Upper lobe of right lung (tissue), 1 donor: Measurements from ENCODE around the gene TMEM269. TPM values are rescaled to one million over a fixed set of nuclear protein-coding genes. Genes with fewer than 3 reads are reported as not detected.

Source experiments
- ATAC-seq: fragments of 200-7000 bp; cut with Tn5 transposase; one replicate; pipeline ENCODE4 v1.9.1; 2020; ENCODE audit warnings: mild to moderate bottlenecking, moderate library complexity
- DNase-seq: peaks from one replicate; pipeline ENCODE4 v3.0.0-alpha.2; 2020
- H3K27ac ChIP-seq: fragments of 200-600 bp; one replicate; pipeline ENCODE4 v1.8.0; 2022
- H3K27me3 ChIP-seq: fragments of 200-600 bp; one replicate; pipeline ENCODE4 v1.8.0; 2022; ENCODE audit warnings: mild to moderate bottlenecking
- H3K36me3 ChIP-seq: fragments of 200-600 bp; one replicate; pipeline ENCODE4 v1.8.0; 2022
- H3K4me1 ChIP-seq: fragments of 200-600 bp; one replicate; pipeline ENCODE4 v1.8.0; 2022
- H3K4me3 ChIP-seq: fragments of 200-600 bp; one replicate; pipeline ENCODE4 v1.8.0; 2022; ENCODE audit warnings: mild to moderate bottlenecking
- H3K9me3 ChIP-seq: fragments of 200-600 bp; one replicate; pipeline ENCODE4 v1.8.0; 2022
- CTCF ChIP-seq: fragments of 200-600 bp; IDR thresholded peaks from one replicate; pipeline ENCODE4 v1.8.0; 2022; ENCODE audit warnings: antibody characterized with exemption
- intact Hi-C: fragments of 100-400 bp; cut with DNase I; formaldehyde crosslinking; loops from one replicate; pipeline ENCODE4 v1.11.0; 2022
- total RNA-seq: library from RNA; stranded (reverse); fragmentation: NEBNext Ultra II Directional; extraction: Animal tissue kit (Norgen Biotek cat#: 25700); gene quantifications from one replicate; pipeline ENCODE4 v1.2.1, GENCODE V29; 2021
- donor health status: DM: no; HTN: yes; CAD: no; lungs with severe emphysema.

TMEM269 gene
- total RNA-seq, 1 donor from 2014 or later = not detected

DNA sequence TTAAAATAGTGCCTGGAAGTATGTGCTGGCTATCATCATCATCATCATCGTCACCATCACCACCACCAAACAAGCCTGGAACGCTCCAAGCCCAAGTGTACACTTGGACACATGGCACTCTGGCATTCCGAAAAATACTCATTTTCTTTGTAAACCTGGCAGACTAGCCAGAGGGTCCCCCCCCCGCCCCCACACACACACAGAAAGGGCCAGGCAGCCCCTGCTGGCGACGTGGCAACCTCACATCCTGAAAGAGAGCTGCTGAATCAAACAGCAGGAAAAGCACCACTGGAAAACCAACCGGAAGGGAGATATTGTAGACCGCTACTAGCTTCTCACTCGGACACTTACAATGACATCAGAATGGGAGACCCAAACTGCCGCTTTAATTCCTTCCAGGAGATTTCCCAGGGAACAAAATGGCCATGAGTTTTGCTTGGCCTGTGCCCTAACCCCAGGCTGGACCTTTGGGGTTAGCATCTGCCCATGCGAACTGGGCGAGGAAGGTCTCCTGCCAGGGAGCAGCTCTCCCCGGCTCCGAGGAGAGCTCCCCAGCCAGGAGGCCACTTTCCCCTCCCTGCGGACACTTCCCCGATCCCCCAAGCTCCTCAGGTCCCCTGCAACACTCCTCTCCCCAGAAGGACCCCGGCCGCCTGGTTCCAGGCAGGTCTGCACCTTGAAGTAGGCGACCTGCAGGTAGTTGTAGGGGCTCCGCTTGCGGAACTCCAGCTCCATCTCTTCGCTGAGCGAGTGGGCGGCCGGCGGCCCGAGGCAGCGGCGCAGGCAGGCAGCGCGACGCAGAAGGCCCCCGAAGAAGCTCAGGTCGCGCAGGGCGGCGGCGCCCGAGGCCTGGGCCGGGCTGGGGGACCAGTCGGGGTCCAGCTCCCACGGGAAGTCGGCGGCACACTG is 18.7 kb upstream of the TMEM269 start:
- peak overlapping the region; percentile 94 for H3K27ac ChIP-seq
- DNase-seq (peak; percentile 78), ATAC-seq (peak; percentile 16)
- H3K36me3 ChIP-seq = peaks cover 9% of the 10 kb centered on the region
- no peaks in the 10 kb centered on the region for H3K9me3 ChIP-seq
- TF ChIP-seq CTCF = peak; percentile 41
- no peaks in the 10 kb centered on the region for H3K27me3 ChIP-seq
- intact Hi-C loops = no loop called here
- peak overlapping the region; percentile 88 for H3K4me3 ChIP-seq
- peaks cover 28% of the 10 kb centered on the region for H3K4me1 ChIP-seq

DNA sequence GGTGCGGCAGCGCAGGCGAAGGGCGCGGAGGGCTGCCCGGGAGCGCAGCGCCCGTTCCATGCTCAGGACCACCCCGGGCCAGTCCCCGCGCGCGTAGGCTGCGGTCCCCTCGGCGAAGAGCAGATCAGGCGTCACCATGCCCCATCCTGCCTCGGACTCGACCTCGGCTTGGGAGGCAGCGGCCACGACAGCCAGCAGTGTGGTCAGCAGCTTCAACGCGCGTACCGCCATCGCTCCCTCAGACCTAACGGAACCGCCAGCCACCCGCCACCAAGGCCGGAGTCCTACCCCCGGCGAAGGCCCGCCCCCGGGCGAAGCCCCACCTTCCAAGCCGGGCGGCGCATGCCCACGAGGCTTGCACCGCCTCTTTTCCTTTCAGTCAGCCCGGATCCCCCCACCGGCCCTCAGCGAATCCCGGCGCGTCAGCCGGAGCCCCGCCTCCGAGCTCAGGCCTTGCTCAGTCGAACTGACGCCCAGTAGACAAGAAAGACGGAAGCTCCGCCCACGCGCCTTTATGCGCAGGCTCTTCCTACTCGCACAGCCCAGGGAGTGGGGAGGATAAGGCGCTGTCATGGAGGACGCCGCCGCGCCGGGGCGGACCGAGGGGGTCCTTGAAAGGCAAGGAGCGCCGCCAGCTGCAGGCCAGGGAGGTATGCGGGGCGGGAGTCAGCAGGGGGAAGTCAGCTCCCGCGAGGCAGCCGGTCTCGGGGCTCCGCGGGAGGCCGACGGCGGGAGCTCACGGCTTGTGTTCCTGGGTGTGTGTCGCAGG is 17.9 kb upstream of the TMEM269 start, which contains the start of the genes C1orf50 and P3H1:
C1orf50 (plus strand) TSS at position 509 of the 769 bp plus-strand sequence; CDS start at position 572, 63 bp downstream.
P3H1 (minus strand) TSS at position 288 of the 769 bp plus-strand sequence; CDS start at position 231, 57 bp downstream.
- H3K36me3 ChIP-seq = peaks cover 4% of the 10 kb centered on the region
- intact Hi-C loops = no loop called here
- TF ChIP-seq CTCF = no peak
- ATAC-seq (peak; percentile 98), DNase-seq (peak; percentile 100)
- H3K27ac ChIP-seq = peak within 1 kb of the TSS; percentile 94
- no peaks in the 10 kb centered on the region for H3K27me3 ChIP-seq
- H3K4me3 ChIP-seq = peak within 1 kb of the TSS; percentile 88
- peaks cover 28% of the 10 kb centered on the region for H3K4me1 ChIP-seq
- H3K9me3 ChIP-seq = no peaks in the 10 kb centered on the region

DNA sequence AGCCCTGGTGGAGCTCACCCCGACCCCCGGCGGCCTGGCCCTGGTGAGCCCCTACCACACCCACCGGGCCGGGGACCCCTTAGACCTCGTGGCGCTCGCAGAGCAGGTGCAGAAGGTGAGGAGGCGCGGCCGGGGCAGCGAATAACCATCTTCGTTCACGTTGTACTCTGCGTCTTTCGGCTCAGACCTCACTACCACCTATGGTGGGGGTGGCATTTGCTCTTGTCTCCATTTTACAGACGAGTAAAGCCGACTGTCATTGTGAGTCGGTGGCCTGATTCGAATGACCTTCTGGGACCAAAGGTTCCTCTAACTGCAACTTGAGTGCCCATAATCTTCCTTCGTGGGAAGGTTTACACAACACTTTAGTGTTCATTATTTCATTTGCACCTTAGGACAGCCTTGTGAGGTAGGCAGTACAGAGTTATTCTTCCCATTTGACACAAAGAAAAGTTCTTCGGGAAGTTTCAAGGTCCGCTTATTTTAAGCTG is 17.2 kb upstream of the TMEM269 start:
- Histone ChIP-seq H3K36me3 (no peaks in the 10 kb centered on the region), H3K4me3 (peak overlapping the region; percentile 88), H3K27ac (peak overlapping the region; percentile 94), H3K27me3 (no peaks in the 10 kb centered on the region), H3K4me1 (peaks cover 28% of the 10 kb centered on the region), H3K9me3 (no peaks in the 10 kb centered on the region)
- DNase-seq (no peak), ATAC-seq (no peak)
- no peak for TF ChIP-seq CTCF
- intact Hi-C loops = no loop called here

DNA sequence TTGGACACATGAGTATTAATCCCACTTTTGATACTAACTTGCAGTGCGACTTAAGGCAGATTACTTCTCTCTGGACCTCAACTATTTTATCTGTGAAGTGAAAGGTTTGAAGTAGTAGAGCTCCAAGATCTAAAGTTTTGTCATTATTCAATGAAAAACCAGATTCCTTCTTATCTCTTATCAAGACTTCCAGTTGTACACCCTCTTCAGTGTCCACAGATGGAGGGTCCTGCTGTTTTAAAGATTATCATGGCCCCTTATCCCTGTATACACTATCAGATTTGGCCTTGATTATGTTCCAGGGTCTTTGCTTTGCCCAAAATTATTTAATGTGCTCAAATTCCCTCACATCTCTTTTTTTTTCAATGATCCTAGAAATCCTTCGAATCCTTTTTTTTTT is 16.6 kb upstream of the TMEM269 start:
- Histone ChIP-seq H3K9me3 (no peaks in the 10 kb centered on the region), H3K4me3 (peak overlapping the region; percentile 88), H3K27me3 (no peaks in the 10 kb centered on the region), H3K36me3 (no peaks in the 10 kb centered on the region), H3K4me1 (peaks cover 28% of the 10 kb centered on the region), H3K27ac (no peak overlapping the region)
- TF ChIP-seq CTCF = no peak
- intact Hi-C loops = no loop called here
- DNase-seq (no peak), ATAC-seq (no peak)

- Histone ChIP-seq H3K36me3 (peaks cover 15% of the 10 kb centered on the region), H3K4me1 (peaks cover 23% of the 10 kb centered on the region), H3K27me3 (no peaks in the 10 kb centered on the region), H3K9me3 (no peaks in the 10 kb centered on the region), H3K4me3 (no peak overlapping the region), H3K27ac (no peak overlapping the region)
- intact Hi-C loops = no loop called here
- TF ChIP-seq CTCF = no peak
- ATAC-seq (no peak), DNase-seq (no peak)
Measured at GRCh38 chr1:42769811-42770210, 15.0 kb upstream of the TMEM269 start.
